Ovary (tissue), 9 donors: Measurements from ENCODE around the gene CRYGB. TPM values are rescaled to one million over a fixed set of nuclear protein-coding genes. Genes with fewer than 3 reads are reported as not detected.

Experiments
- DNase-seq, 5 donors: peaks; one replicate each; pipeline ENCODE4 v3.0.0-alpha.2; 2019 to 2020
- H3K27ac ChIP-seq, 2 donors: fragments of 200-600 bp; one replicate each; pipeline versions ENCODE4 v1.5.1 to v1.8.0; 2019 to 2022
- H3K27me3 ChIP-seq: fragments of 200-600 bp; one replicate; pipeline ENCODE4 v1.8.0; 2022
- H3K36me3 ChIP-seq: fragments of 200-600 bp; sonication (generic); one replicate; pipeline ENCODE4 v1.5.1; 2019
- H3K4me1 ChIP-seq: one replicate; pipeline ENCODE4 v1.8.1; 2013; ENCODE audit warnings: mild to moderate bottlenecking, moderate library complexity; ENCODE audit not compliant: insufficient read depth
- H3K4me3 ChIP-seq: fragments of 200-600 bp; sonication (generic); one replicate; pipeline ENCODE4 v1.5.1; 2017
- H3K9me3 ChIP-seq, 2 donors: fragments of 200-600 bp in 1 of 2; sonication (generic) in 1 of 2; one replicate each; pipeline versions ENCODE4 v1.5.1 to v1.8.1; 2013 to 2019; ENCODE audit warnings: mild to moderate bottlenecking in 1 of 2, moderate library complexity in 1 of 2
- CTCF ChIP-seq, 3 donors: fragments of 450-650 bp in 2 of 3; fragments of 200-600 bp in 1 of 3; IDR thresholded peaks; one replicate each; pipeline versions ENCODE4 v1.5.1 to v1.8.0; 2016 to 2022; ENCODE audit warnings: antibody characterized with exemption in 3 of 3, mild to moderate bottlenecking in 1 of 3
- EP300 ChIP-seq: sonication (generic); formaldehyde crosslinking; IDR thresholded peaks from one replicate; pipeline ENCODE4 v1.6.1; 2017; ENCODE audit warnings: antibody characterized with exemption
- POLR2A ChIP-seq: fragments of 450-650 bp; IDR thresholded peaks from one replicate; pipeline ENCODE4 v1.6.1; 2017; ENCODE audit warnings: antibody characterized with exemption, mild to moderate bottlenecking, moderate library complexity
- WGBS, 3 donors: extraction: QIAGEN DNeasy Blood & Tissue Kit in 1 of 3; methylation state at CpG; one replicate each; pipeline versions ENCODE4 v1.1.5 to v1.1.7; 2013 to 2017; 5-methylcytosine and 5-hydroxymethylcytosine counted together
- intact Hi-C, 4 donors: fragments of 100-400 bp; cut with DNase I; formaldehyde crosslinking; loops; one replicate each; pipeline versions ENCODE4 v1.11.0 to v1.15.1; 2022 to 2023
- polyA plus RNA-seq, 2 donors: library from polyadenylated mRNA; stranded (reverse); fragments of 200-250 nt in 1 of 2; fragments of 350-450 nt in 1 of 2; fragmentation: Illumina TruSeq in 1 of 2; extraction: RNeasy Lipid Tissue Mini Kit (QIAGEN cat#74804) in 1 of 2; gene quantifications; one replicate each; pipeline ENCODE4 v1.2.3, GENCODE V29; 2013 to 2014
- total RNA-seq, 7 donors: library from RNA; depleted of rRNA in 2 of 7; stranded (reverse); fragments of >200 nt in 2 of 7; fragmentation: NEBNext Ultra II Directional in 3 of 7; extraction: Animal tissue kit (Norgen Biotek cat#: 25700) in 3 of 7; gene quantifications; one replicate each; pipeline versions ENCODE4 v1.1.0 to v1.2.4, GENCODE V29; 2016 to 2023
- donor health status: DM: no; HTN: no; CAD: no; lungs with moderate emphysema.
- donor health status: DM: no; HTN: no; CAD: no.
- donor health status: Bipolar disorder and iron deficiency.
- donor health status: DM: yes; HTN: yes; CAD: no.
- donor health status: DM: no; HTN: no; CAD: no.
- donor health status: DM: yes; HTN: yes; CAD: no.

The CRYGB gene
- total and polyA plus RNA-seq, 9 donors, result not detected

- 67 to 79% (median 72%) methylated on average over 2 of the region's 2 CpGs for WGBS, 3 donors
- no peak for TF ChIP-seq POLR2A
- TF ChIP-seq EP300, result no peak
- no peak for TF ChIP-seq CTCF (IDR thresholded peaks at IDR 0.05)
These were observed 2.8 kb upstream of the CRYGB start for GRCh38 chr2:208148803-208149202.

GRCh38 chr2:208147759-208148158 lies 1.8 kb upstream of the CRYGB start:
- WGBS, 3 donors, result 62 to 81% (median 71%) methylated on average over 3 of the region's 3 CpGs
- no peaks in the 10 kb centered on the region for H3K27me3 ChIP-seq
- no peaks in the 10 kb centered on the region for H3K4me1 ChIP-seq
- no peak overlapping the region for H3K27ac ChIP-seq
- DNase-seq, result no peak
- no peaks in the 10 kb centered on the region for H3K9me3 ChIP-seq
- intact Hi-C loops, result no loop called here
- H3K4me3 ChIP-seq, result no peak overlapping the region
- no peaks in the 10 kb centered on the region for H3K36me3 ChIP-seq
- TF ChIP-seq CTCF (IDR thresholded peaks at IDR 0.05) (no peak), POLR2A (no peak), EP300 (no peak)

More at GRCh38 chr2:208148803-208149202, 2.8 kb upstream of the CRYGB start:
- Histone ChIP-seq H3K27ac (no peak overlapping the region), H3K4me1 (no peaks in the 10 kb centered on the region), H3K4me3 (no peak overlapping the region), H3K36me3 (no peaks in the 10 kb centered on the region), H3K27me3 (no peaks in the 10 kb centered on the region), H3K9me3 (no peaks in the 10 kb centered on the region)
- DNase-seq, result no peak
- intact Hi-C loops, result no loop called here

- Histone ChIP-seq H3K27ac (no peak overlapping the region), H3K27me3 (no peaks in the 10 kb centered on the region), H3K4me1 (no peaks in the 10 kb centered on the region), H3K4me3 (no peak overlapping the region), H3K9me3 (no peaks in the 10 kb centered on the region), H3K36me3 (no peaks in the 10 kb centered on the region)
- intact Hi-C loops, result no loop called here
- TF ChIP-seq EP300, result no peak
- no peak for TF ChIP-seq POLR2A
- TF ChIP-seq CTCF (IDR thresholded peaks at IDR 0.05), result no peak
- DNase-seq, result no peak
These were observed 1.1 kb upstream of the CRYGB start for GRCh38 chr2:208147008-208147407.

- H3K4me1 ChIP-seq, result no peaks in the 10 kb centered on the region
- TF ChIP-seq POLR2A, result no peak
- TF ChIP-seq CTCF (IDR thresholded peaks at IDR 0.05), result no peak
- no peak for TF ChIP-seq EP300
- H3K4me3 ChIP-seq, result no peak overlapping the region
- H3K9me3 ChIP-seq, result no peaks in the 10 kb centered on the region
- H3K27me3 ChIP-seq, result no peaks in the 10 kb centered on the region
- intact Hi-C loops, result no loop called here
- H3K36me3 ChIP-seq, result no peaks in the 10 kb centered on the region
- no peak for DNase-seq
- WGBS, 3 donors, result 62 to 76% (median 63%) methylated on average over 12 to 14 of the region's 14 CpGs
- H3K27ac ChIP-seq, result no peak overlapping the region
These were observed 2.8 kb downstream of the CRYGB start for GRCh38 chr2:208142925-208143799.
